PC-9 (cell line): Measurements from ENCODE around the gene RNF114.
"Not testable (repeated sequence)": the region's sequence is repeated elsewhere in the genome, so short reads cannot be mapped to it uniquely, and the experiment has no call there.

Experiments
- EZH2 ChIP-seq: fragments of 200-600 bp; sonication (generic); IDR thresholded peaks from 2 replicates; pipeline ENCODE4 v1.8.0; 2017; ENCODE audit warnings: antibody characterized with exemption, low read depth
- TF ChIP-seq, protein P1 (sequence below): fragments of 200-600 bp; sonication (generic); conservative IDR thresholded peaks from 2 replicates; pipeline ENCODE4 v1.6.1; 2017; ENCODE audit warnings: mixed run types, antibody characterized with exemption, mild to moderate bottlenecking, moderate library complexity

- TF ChIP-seq, protein P1, sequence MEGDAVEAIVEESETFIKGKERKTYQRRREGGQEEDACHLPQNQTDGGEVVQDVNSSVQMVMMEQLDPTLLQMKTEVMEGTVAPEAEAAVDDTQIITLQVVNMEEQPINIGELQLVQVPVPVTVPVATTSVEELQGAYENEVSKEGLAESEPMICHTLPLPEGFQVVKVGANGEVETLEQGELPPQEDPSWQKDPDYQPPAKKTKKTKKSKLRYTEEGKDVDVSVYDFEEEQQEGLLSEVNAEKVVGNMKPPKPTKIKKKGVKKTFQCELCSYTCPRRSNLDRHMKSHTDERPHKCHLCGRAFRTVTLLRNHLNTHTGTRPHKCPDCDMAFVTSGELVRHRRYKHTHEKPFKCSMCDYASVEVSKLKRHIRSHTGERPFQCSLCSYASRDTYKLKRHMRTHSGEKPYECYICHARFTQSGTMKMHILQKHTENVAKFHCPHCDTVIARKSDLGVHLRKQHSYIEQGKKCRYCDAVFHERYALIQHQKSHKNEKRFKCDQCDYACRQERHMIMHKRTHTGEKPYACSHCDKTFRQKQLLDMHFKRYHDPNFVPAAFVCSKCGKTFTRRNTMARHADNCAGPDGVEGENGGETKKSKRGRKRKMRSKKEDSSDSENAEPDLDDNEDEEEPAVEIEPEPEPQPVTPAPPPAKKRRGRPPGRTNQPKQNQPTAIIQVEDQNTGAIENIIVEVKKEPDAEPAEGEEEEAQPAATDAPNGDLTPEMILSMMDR = not testable (repeated sequence)
- not testable (repeated sequence) for TF ChIP-seq EZH2
Measured at GRCh38 chr20:49977740-49978139, 41.5 kb downstream of the RNF114 start.
